Stimulated activated CD4-positive, alpha-beta T cell treated with anti-CD3 and anti-CD28 coated beads, Interleukin-4, amount 100 ng/mL, for 48 hours (primary cell): Measurements from ENCODE around the gene ANKRD13A.

ENCODE experiments used
- DNase-seq, 2 donors: peaks; one replicate each; pipeline ENCODE4 v3.0.0-alpha.2; 2020; ENCODE audit warnings: low read depth in 2 of 2

The ANKRD13A gene

GRCh38 chr12:109998904-109999648, at the start of gene ANKRD13A:
ANKRD13A (plus strand) TSS chr12:109999430; CDS start chr12:109999689, 259 bp downstream.
- peak; percentile 71 to 80 for DNase-seq

DNA sequence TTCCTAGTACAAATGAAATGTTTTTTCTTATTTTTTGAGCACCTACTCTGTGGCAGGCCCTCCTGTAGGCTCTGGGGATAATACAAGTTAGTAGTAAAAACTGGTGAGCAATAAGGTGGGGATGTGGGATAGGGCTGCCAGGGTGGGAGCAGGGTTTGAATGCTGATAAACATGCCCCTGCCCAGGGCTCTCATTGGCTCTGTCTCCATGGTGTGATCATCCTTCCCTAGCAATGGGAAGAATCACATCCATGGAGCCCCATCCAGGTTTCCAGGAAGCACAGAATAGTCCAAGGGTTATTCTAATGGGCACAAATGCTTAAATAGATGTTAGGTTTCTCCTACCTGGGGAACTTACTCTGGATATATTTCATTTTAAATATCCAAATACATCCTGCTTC, 48.6 kb upstream of the ANKRD13A start:
- no peak for DNase-seq

DNA sequence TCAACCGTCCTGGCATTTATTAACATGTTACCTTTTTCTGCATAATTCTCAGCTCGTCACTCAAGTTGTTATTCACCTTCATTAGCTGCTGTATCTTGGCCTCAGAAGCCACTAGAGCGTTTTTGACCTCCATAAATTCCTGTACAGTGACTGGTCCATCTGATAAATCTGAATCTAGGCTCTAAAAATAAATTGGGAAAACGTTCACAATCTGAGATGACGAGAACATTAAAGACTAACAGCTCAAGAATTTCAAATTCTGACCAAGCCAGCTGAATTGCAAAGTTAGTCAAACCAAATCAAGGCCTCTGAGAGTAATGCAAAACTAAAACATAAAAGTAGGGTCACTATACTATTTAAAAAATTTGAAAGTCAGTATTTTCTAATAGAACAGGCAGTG, 48.1 kb upstream of the ANKRD13A start:
- no peak for DNase-seq

DNA sequence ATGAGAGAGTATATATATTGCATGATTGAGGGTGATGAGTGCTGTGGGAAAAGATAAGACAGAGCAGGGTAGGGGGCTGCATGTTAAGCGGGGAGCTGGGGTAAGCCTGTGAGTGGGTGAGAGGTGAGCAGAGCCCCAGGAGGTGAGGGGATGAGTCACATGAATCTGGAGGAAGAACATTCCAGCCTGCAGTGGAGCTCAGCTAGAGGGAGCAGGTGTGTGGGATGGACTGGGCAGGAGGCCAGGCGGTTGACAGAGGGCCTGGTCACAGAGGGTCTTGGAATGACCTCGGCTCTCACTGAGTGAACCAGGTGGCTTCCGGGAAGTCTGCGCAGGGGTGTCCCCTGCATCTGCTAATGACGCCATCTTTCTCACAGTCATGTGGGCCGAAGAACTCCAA, 47.5 kb upstream of the ANKRD13A start:
- DNase-seq = no peak

DNA sequence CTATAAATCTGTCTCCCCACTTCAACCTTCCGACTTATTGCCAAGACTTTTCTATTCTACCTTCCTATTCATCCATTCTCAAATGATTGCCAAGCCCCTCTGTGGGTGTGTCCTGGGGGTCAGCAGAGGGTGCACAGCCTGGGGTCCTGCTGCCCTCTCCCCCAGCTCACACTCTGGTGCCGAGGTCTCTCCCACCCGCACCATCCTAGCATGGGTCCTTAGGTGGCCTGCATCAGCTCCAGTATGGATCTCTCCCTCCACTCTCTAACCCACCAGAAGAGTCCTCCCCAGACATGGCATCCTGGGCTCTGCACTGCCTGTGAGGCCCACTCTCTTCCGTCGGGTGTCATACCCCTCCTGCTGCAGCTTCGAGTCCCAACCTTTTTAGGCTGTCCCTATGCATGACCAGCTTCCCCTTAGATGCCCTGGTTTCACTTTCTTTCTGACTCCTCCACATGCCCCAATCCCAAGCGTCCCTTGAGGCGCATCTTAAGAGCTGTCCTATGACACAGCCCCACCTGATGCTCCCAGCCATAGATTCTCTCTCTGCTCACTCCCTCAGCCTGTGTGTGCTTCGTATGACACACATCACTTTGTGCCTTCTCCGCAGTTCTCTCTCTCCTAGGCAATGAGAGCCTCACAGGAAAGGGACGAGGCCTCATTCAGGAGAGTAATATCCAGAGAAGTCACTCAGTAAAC, 46.9 kb upstream of the ANKRD13A start:
- no peak for DNase-seq

GRCh38 chr12:109952873-109953272, 46.4 kb upstream of the ANKRD13A start:
- no peak for DNase-seq

- no peak for DNase-seq
Observed at GRCh38 chr12:109953656-109954055, 45.6 kb upstream of the ANKRD13A start.

GRCh38 chr12:109958374-109958773, 40.9 kb upstream of the ANKRD13A start:
- DNase-seq = no peak

DNA sequence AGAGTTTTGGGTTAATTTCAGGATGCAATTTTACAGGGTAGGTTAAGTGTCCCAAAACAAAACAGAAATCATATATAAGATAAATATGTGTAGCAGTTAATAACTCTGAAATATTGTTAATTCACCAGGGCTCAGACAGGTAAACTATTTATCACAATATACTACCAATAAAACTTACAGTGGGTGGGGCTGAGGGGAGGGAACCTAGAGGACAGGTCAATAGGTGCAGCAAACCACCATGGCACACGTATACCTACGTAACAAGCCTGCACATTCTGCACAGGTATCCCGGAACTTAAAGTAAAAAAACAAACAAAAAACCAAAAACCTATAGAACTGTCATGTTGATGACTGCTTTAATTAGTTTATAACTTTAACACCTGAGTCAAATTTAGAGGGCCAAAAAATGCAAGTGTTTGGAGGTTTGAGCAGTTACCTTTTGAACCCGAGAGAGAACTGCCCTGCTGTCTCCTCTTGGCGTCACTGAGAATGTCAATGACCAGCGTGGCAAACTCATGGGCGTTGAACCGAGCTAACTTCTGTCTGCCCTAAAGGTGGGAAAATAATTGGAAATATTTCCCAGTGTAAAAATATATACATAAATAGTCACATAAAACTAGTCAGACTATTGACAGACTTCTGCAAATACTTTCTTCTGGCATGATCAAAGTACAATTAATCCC, 39.7 kb upstream of the ANKRD13A start:
- DNase-seq = no peak

DNA sequence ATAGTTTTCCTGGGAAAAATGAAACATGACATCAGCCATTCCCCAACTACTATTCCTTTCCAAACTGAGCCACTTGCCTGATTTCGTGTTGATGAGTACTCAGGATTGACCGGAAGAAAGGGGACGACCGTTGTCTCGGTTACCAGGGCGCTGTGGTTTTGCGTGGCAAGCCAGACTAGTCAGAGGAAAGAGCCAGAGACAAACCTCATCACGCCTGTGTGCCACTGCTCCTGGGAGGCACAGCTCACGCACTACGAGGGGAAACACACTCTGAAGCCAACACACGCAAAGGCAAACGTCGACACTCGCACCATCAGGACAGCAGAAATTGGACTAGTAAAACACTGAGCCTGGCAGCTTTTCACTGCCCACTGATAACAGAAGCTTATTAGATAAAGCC, 38.0 kb upstream of the ANKRD13A start:
- no peak for DNase-seq

GRCh38 chr12:109961612-109962011, 37.6 kb upstream of the ANKRD13A start:
- no peak for DNase-seq

DNA sequence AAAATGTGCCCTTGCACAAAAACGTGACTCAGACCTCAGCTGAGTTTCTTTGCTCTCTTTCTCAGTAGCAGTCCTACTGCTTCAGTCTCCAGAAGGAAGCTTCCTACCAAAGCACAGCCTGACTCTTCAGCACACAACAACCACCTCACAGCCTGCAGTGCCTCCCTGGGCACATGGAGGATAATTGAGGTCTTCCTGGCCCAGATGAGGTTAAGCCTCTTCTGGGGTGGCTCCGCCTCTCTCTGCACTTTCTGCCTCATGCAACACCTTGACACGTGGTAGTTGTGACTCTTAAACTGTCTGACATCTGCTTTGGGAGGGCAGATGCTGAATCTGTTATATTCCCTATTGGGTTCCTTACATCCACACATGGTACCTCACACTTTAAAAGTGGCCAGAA, 36.8 kb upstream of the ANKRD13A start:
- DNase-seq = no peak

- no peak for DNase-seq
Observed at GRCh38 chr12:109963330-109963729, 35.9 kb upstream of the ANKRD13A start.

DNA sequence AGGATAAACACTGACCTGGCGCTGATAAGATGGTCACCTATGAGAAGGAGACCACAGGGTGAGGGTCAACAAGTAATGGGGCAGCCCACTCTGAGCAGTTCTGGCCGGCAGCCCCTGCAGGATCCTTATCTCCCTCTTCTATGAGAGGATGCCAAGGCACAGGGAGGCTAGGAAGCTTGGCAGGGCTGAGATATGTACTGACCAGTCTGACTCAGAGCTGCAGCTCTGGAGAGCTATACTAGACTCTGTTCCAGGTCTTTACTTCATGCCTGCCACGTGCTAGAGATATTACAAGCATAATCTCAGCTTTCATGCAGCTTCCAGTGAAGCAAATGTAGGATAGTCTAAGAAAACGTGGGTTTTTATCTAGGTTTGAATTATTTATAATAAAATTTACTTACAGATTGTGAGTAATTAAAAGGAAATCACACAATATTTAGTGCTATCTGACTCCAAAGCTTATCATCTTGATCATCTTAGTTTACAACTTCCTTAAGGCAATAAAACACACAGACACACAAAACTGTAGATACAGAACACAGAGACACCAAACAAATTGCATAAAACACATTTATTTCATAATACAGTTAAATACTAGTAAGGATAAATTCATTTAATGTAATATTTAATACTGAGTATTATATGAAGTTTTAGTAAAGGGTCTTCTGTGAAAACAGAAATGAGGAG, 35.3 kb upstream of the ANKRD13A start:
- no peak for DNase-seq

- no peak for DNase-seq
Observed at GRCh38 chr12:109966546-109966945, 32.7 kb upstream of the ANKRD13A start.

GRCh38 chr12:109967383-109968031, 31.7 kb upstream of the ANKRD13A start:
- DNase-seq = no peak

DNA sequence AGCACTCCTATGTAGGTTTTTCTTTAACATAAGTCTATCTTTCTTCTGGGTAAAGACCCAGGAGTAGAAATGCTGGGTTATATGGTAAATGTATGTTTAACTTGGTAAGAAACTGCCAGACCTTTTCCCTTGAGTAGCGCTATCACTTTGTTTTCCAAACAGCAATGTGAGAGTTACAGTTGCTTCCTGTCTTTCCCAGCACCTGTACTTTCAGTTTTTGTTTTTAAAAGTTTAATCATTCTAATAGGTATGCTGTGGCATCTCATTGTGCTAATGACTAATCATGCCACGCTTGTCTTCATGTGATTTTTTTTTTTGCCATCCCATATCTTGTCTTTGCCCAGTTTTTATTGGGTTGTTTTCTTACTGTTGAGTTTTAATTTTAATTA, 31.2 kb upstream of the ANKRD13A start:
- DNase-seq = no peak

GRCh38 chr12:109968801-109969200, 30.4 kb upstream of the ANKRD13A start:
- DNase-seq = no peak

GRCh38 chr12:109972821-109973220, 26.4 kb upstream of the ANKRD13A start:
- DNase-seq = no peak

DNA sequence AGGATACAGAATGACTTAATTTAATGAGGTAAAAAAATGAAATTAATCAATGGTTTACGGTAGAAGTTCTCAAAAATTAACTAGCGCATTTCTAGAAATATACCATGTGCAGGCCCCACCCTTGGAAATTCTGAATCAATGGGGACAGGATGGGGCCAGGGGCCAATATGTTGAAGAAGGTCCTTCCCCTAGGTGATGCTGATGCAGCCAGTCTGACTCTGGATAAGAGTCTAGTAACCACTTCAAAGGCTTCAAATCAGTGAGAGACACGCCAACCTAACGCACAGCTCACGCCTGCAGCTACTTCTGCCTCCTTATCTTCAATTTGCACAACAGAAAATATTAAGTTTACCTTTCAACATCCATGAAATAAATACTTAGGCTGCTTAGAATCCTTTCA, 17.9 kb upstream of the ANKRD13A start:
- DNase-seq = peak; percentile 22 to 64

GRCh38 chr12:109982210-109982609, 17.0 kb upstream of the ANKRD13A start:
- no peak for DNase-seq
